Measurements from ENCODE around the gene FOXC1.

Gene FOXC1

DNA sequence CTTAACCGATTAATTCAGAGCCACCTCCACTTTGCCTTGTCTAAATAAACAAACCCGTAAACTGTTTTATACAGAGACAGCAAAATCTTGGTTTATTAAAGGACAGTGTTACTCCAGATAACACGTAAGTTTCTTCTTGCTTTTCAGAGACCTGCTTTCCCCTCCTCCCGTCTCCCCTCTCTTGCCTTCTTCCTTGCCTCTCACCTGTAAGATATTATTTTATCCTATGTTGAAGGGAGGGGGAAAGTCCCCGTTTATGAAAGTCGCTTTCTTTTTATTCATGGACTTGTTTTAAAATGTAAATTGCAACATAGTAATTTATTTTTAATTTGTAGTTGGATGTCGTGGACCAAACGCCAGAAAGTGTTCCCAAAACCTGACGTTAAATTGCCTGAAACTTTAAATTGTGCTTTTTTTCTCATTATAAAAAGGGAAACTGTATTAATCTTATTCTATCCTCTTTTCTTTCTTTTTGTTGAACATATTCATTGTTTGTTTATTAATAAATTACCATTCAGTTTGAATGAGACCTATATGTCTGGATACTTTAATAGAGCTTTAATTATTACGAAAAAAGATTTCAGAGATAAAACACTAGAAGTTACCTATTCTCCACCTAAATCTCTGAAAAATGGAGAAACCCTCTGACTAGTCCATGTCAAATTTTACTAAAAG, 2.7 kb downstream of the FOXC1 start:
- no peak for DNase-seq (ENCODE audit: low spot score)

DNA sequence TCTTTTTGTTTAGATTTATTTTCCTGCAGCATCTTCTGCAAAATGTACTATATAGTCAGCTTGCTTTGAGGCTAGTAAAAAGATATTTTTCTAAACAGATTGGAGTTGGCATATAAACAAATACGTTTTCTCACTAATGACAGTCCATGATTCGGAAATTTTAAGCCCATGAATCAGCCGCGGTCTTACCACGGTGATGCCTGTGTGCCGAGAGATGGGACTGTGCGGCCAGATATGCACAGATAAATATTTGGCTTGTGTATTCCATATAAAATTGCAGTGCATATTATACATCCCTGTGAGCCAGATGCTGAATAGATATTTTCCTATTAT, 3.2 kb downstream of the FOXC1 start:
- DNase-seq (ENCODE audit: low spot score): no peak

DNA sequence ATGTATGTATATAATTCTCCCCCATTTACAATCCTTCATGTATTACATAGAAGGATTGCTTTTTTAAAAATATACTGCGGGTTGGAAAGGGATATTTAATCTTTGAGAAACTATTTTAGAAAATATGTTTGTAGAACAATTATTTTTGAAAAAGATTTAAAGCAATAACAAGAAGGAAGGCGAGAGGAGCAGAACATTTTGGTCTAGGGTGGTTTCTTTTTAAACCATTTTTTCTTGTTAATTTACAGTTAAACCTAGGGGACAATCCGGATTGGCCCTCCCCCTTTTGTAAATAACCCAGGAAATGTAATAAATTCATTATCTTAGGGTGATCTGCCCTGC, 3.6 kb downstream of the FOXC1 start:
- DNase-seq (ENCODE audit: low spot score): no peak

DNA sequence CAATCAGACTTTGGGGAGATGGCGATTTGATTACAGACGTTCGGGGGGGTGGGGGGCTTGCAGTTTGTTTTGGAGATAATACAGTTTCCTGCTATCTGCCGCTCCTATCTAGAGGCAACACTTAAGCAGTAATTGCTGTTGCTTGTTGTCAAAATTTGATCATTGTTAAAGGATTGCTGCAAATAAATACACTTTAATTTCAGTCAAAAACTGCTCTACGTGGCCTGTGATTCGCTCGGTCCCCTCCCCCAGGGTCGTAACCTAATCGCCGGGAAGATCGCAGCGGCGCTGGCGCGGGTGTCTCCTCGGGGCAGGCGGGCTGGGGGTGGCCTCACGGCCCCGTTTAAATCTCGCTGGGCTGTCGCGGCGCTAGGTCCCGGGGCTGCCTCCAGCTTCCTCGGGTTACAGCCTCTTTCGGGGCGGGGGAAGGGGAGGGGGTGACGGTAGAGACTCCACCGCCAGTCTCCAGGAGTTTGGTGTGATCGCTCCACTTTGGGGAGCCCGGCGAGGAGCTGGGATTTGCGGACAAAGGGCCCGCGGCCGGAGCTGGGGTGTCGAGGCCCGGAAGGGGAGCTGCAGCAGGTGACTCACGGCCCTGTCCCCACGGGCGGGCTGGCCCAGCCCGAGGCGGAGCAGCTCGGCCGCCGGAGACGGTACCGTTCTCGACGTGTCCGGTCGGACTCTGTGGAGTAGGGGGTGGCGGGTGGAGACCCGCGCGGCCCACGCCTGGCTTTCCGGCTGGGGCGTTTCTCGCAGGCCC, 4.2 kb downstream of the FOXC1 start:
- DNase-seq (ENCODE audit: low spot score): no peak

DNA sequence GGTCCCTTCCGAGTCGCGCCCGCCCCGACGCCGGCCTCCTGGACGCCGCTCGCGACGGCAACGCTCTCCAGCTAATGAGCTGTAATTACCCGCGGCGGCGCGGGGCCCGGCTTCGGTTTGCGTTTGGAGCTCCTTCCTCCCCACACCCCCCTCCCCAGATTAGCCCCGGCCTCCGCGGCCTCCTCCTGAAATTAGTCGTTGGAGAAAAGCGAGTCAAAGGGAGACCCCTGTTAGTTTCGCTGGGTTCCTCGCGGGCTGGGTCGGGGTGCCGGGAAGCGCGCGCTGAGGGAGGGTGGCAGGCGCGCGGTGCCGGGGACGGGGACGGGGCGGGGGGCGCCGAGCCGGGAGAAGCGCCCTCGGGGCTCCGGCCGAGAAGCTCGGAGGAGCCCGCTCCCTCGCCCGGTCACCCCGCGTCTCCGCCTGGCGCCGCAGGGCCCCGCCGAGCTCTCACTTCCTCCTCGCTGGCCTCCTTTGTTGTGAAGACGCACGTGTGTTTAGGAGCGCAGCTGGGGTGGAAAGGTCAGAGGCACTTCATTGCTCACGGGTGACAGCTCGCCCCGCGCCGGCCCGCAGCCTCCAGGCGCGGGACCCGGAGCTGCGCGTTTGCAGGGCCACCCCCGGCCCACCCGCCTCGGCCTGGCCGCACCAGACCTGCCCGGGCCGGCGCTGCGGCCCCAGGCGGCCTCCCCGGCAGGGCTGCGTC, 4.9 kb downstream of the FOXC1 start:
- no peak for DNase-seq (ENCODE audit: low spot score)

DNA sequence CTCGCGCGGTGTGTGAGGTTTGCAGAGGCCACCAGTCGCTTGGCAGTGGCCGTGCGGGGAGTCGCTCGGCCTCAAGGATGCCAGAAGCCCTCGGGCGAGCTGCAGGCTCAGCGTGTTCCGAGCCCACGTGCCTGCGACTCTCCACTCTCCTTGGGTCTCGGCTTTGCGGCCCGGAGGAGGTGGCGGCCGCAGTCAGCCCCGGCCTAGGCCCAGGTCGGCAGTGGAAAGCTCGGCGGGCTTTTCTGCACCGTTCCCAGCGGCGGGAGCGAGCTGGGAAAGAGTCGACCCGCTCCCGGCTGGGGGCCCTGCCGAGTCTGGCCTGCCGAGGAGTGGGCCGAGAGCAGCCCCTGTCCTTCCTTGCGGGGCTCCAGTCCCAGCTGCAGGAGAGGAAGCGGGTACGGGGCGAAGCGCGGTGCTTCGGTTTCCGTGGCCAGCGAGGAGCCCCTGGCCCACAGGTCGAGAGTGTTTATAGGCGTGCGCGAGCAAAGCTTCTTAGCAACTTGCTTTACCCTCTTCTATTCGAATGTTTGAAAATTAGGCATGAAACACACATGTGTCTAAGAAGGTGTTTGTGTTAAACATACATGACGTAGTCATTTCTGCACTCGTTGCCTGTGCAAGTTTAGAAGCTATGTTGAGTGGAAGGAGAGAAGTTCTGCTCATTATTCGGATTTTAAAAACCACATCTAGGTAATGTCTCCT, 5.6 kb downstream of the FOXC1 start:
- no peak for DNase-seq (ENCODE audit: low spot score)

DNA sequence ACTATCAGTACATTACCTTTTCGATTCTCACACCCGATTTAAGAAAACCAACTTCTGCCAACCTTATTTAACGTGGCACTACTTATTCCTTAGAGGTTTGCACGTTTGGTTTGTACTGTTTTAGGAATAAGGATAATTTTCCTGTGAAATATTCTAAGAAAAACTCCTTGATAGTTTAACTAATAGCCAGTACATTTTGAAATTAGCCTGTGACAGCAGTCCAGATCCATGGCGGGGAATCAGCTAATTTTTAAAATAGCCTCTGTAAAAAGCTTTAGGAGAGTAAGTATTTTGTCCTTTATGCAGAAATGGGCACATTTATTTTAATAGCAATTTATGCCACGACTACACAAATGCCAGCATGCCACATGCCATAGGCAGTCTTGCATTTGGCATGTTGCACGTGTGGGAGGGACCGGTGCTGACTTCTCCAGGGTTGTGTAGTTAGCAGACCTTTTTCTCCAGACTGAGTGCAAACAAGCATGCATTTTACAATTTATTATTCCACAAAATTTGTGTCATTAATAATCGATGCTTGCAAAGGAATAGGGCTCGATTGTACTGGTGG, 6.2 kb downstream of the FOXC1 start:
- DNase-seq (ENCODE audit: low spot score): no peak

DNA sequence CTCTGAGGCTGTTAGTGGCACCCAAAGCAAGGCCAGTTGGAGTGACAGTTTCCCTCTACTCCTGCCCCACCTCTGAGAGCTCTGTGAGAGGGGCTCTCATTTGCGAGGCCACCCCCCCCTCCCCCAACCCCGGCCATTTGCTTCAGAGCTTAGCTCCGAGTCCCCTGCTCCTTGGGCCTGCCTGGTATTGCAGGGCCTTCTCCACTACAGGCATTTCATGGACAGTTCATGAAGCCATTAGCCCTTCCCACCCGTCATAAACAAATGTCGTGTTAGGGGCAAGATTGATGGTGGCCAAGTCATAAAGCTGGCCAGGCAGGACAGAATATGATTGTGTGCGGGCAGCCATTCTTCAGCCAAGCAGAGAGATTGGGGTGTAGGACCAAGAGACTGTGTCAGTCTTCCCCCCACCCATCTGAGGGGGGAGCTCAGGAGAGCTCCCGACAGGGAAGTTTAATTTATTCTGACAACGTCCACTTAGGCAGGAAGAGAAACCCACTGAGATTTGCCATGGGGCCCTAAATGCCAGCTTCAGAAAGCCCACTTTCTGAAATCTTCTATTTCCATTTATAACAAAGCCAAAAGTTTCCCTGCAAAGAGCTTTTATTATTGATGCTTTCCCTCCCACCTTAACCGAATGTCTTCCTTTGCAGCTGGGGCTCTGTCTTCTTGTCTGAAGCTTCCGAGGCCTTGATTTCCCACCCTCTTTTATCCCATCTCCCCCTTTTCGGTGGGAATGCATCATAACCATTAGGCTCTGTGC, 7.2 kb downstream of the FOXC1 start:
- no peak for DNase-seq (ENCODE audit: low spot score)

DNA sequence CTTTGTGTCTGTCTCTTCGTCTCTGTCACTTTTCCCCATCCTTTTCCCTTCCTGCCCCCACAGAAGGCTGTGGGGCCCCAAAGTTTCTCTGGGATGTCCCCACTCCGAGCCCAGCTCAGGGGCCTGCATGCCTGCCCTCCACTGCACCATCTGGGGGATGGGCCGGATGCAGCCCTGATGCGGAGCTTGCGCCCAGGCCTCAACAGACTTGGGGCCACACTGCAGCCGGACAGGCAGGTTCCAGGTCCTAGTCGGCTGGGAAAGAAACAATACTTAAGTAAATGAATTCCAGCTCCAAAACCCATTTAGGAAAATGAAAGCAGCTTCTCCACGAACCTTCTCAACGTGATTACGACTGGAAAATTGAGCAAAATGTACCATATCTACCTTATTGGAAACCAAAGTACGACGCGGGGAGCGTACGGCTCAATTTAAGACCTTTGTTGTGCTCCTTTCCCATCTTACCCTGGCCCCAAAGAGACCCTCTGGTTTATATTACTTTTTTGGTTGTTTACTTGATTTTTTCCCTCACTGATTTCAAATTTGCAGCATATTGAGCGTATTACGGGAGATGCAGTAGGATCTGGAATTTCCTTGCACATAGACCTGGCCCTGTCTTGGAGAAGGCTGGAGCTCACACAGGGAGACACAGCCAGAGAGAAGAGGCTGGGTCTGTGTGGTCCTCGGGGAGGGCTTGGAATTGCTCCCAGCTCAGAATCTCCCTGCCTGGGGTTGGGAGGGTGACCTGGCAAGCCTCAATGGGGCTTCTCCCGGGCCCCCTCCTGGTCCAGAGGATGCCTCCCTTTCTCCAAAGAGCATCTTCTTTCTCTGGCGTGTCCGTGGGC, 8.0 kb downstream of the FOXC1 start:
- DNase-seq (ENCODE audit: low spot score): no peak

DNA sequence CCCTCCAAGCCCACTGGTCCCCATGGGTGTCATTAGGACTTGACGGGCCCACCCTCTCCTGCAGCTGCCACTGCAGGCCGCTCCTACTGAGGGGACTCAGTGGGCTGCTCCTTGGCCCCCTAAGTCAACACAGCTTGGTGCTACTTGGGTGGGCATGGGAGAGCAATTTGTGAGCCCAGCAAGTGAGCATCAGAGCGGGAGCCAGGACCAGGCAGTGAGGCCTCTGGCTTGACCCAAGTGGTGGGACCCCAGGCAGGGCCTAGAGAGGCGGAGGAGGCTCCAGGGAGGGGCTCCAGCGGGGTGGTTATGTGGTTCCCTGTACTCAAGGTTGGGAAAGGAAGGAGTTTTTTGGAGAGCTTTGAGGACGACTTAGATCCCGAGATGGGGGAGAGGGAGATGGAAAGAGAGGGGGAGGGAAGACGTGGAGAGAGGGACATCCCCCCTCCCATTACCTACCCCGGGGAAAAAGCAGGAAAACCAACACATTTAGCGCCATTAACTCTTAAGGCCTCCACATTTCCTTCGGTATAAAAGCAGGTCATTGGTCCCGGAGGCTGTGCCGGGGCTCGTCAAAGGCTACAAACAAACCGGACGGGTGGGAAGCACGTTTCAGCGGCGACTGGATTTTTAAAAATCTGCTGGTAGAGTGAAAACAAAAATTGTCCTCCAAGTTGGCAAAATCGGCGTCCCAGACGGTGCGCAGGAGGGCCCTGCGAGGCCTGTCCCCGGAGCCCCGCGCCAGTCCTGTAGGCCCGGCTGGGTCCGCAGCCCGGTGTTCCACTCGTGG, 8.8 kb downstream of the FOXC1 start:
- DNase-seq (ENCODE audit: low spot score): no peak

DNA sequence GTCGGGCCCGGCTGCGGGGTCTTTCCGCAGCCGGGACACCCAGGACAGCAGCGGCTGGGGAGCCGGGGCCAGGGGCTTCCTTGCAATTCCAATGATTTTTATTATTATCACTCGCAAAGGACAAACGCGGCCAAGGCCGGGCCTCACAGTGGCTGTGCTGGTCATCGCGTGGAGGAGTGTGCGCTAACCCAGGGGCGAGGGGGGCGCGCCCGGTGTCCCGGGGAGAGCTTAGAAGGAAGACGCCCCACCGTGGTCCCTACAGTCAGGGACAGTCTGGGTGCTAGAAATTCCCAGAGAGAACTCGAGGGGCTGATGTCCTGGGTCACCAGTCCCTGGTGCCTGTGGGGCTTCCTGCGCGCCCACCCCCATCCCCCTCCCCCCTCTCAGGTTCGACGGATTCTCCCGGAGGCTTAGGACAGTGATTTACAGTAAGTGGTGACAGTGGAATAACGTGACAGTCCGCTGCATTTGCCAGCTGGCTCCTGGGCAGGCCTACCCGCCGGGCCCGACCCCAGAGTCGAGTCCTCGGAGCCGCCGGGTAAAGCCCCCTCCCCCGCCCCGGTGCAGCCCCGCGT, 9.5 kb downstream of the FOXC1 start:
- no peak for DNase-seq (ENCODE audit: low spot score)

DNA sequence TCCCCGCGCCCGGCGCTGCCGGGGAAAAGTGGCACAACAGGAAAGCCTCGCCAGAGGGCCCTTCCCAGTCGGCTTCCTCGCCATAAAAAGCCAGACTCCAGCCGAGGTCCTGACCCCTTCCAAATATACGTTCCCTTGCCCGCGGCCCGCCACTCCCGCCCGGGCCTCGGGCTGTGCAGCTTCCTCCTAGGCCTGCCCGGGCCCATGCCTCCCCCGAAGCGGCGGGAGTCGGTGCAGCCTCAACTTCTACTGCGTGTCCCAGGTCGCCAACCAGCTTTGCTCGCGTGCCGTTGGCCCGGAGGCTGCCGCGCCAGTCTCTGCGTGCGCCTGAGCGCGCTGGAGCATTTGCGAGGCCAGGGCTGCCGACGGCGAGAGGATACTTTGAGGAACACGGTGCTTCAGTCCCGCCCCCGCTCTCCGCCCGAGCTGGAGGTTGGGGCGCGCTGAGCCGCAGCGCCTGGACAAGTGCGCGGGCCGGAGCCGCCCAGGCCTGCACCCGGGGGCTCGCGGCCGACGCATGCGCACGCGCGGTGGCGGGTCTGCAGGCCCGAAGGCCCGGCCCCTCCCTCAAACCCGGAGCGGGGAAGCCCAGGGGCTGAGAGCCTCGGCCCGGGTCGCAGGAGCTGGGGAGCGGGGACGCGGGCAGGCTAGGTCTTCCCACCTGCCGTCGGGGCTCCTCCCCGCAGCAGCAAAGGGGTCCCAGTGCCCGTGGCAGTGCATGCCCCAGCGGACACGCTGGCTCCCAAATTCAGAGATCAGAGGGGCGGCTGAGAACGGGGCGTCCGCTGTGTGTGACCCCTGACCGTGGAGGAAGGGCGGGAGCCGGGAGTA, 10.2 kb downstream of the FOXC1 start:
- no peak for DNase-seq (ENCODE audit: low spot score)

DNA sequence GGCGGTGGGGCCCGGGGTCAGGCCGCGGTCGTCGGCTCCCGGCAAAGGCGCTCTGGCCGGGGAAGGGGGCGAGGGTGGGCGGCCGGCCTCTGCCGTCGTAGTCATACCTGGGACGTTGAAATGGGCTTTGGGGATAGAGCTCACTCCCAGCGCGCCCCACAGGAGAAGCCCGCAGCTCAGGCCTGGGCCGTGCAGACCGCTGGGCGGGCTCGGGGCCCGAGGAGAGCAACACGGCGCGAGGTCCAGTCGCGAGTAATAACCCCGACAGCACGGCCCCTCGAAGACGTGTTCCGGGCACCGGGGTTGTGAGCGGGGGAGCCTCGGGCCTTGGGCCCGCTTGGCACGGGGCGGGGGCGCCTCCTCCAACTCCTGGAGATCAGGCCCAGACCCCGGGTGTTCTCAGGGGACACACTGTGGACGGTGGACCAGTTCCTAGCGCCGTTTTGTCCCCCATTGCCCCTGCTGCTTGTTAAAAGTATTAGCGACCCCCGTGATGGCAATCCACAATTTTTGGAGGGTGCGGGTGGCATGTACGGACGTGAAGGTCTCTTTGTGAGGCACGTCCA, 10.9 kb downstream of the FOXC1 start:
- DNase-seq (ENCODE audit: low spot score): no peak

DNA sequence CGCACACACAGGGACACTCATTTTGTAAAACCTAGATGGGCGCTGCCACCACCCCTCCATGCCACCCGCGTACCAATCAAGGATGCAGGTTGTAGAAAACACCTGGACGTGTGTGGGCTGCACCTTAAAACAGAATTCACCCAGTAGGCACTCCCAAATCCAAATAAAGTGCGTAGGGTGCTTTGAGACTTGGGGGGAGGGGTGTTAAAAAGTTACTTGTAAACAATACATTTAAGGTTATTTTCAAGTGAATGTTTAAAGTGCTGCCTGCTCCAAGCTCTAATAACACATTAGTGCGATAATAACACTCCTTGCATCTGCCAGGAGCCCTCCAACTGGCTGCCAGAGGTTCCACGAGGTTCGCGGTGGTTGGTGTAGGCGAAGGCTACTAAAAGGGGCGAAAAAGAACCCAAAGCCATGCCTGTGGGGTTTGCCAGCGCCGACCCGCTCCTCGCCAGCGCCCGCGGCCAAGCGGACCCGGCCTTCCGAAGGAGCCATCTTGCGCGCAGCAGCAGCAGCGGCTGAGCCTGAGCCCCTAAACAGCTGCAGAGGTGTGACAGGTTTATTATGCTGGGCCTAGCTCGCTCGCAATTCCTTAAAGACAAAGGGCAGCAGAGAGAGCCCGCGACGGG, 11.5 kb downstream of the FOXC1 start:
- DNase-seq (ENCODE audit: low spot score): no peak

DNA sequence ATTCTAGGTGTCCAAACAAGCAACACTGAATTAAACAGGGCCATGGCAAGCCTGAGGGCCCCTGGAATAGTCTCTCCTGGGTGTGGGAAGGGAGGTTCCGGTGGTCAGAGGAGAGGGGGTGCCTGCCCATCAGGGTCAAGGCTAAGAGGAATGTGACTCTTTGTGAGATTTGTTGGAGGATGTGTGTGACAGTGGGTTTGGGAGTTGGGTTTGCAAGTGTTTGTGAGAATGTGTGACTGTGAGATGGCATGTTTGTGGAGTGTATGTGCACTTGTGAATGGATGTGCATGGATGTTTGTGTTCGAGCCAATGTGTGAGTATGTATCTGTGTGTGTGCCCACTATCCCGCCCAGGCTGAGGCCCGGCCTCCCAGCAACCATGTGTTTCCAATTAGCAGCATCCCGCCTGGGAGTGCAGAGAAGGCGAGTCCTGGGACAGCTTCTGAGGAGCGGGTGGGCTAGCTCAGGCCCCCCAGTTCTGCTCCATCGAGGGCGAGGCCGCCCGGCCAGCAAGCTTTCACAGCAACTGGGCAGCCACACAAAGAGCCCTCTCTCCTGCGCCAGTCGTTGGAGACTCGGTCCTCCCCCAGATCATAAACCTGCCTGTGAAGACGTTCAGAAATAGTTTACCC, 12.6 kb downstream of the FOXC1 start:
- no peak for DNase-seq (ENCODE audit: low spot score)

DNA sequence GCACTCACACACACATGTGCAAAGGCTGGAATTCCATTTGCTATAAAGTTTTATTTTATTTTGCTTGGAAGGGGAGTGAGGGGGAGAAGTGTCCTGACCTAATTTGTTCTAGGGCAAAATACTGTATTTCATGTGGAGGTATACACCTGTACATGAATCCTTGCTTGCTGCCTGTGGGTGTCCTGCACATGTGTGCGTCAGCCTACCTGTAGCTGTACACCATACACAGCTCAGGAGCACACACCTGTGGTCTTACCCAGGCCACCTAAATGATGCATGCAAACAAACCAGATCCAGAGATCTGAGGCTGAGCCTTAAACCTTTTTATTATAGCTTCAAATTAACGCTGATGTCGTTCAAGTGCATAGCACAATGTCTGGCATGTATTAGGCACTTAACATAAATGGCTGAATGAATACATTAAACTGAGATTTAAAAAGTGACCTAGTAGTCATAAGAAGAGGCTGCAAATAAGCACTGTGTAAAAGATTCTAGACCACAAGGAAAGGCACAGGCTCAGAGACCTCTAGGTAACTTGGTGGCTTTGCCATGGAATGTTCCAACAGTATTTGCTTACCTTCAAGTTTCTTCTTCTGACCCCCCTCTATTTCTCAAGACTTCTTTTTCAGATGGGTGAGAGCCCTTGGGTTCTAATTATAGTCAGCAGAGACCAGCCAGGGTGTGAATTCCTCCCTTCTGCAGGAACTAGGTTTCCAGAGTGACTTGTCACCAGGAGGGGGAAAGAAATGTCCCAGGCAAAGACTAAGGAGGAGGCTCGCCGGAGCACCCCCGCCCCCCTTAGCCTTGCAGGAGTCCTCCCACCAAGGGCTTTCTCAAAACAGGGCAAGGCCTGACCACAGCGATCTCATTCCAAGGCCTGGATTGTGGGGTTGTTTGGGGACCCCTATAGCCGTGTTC, 13.4 kb downstream of the FOXC1 start:
- no peak for DNase-seq (ENCODE audit: low spot score)

DNA sequence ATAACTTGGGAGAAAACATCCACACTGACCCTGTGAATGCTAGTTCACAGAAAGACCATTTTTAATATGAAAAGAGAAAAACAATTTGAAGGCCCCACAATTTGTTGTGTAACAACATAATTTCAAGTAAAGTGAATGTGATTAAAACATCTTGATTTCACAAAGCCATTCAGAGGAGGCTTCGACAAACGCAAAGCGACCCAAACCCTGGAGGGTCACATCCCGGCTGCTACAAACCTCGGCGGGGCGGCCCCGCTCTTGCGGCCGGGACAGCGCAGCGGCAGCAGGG, 14.0 kb downstream of the FOXC1 start:
- no peak for DNase-seq (ENCODE audit: low spot score)
